AG04449 (cell line): ENCODE data around the gene GPR65.

Experiments used
- CTCF ChIA-PET: fragments of 350-600 bp; formaldehyde crosslinking; extraction: SDS; loops from one replicate; lab custom pipeline; 2021; ENCODE audit warnings: antibody characterized with exemption; lab: Yijun Ruan, JAX
- POLR2A ChIA-PET: fragments of 400-600, 350-600 bp; formaldehyde crosslinking; extraction: SDS; loops from one replicate; lab custom pipeline; 2020; ENCODE audit warnings: antibody characterized with exemption, inconsistent platforms; lab: Yijun Ruan, JAX
- DNase-seq: peaks from one replicate; pipeline ENCODE4 v3.0.0-alpha.2; 2010; ENCODE audit warnings: low read depth, low spot score
- H3K4me3 ChIP-seq: 2 replicates; pipeline ENCODE4 v1.5.1; 2011; ENCODE audit warnings: low read depth, mild to moderate bottlenecking, control low read depth, low read length
- CTCF ChIP-seq: IDR thresholded peaks from one replicate; pipeline ENCODE4 v1.5.1; 2011; ENCODE audit warnings: mild to moderate bottlenecking, moderate library complexity, low read length, control low read depth, inconsistent platforms; ENCODE audit not compliant: insufficient read depth; ENCODE audit errors: missing control alignments

Gene GPR65

DNA sequence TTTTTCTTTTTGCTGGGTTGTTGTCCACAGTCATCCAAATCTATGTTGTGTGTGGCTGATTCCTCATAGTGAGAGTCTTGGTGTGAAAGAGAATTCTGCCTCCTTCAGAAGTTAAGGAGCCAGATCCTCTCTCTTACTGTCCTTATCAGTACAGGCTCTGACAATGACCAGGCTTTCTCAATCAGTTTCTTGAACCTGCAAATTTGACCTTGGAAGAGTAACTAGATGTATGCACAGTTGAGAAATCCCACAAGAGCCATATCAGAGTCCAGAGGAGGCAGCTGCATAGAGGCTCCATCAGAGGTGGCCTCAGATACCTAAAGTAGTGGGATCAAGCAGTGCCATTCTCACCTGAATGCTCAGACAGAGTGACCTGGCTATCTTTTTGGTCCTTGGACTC is 6.5 kb upstream of the GPR65 start:
- TF ChIP-seq CTCF: no peak
- no peak for DNase-seq
- no peak overlapping the region for H3K4me3 ChIP-seq
- POLR2A ChIA-PET: no interaction called here
- CTCF ChIA-PET: no interaction called here

DNA sequence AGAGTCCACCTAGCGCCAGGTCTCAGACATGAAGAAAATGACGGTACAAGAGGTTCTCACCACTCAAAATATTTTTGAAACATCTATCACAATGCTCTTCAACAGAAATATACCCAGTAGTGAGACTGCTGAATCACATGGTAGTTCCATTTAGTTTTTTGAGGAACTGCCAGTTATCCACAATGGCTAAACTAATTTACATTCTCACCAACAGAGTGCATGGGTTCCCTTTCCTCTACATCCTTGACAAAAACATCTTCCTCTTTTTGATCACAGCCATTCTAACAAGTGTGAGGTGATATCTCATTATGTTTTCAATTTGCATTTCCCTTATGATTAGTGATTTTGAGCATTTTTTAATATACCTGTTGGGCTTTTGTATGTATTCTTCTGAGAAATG is 5.7 kb upstream of the GPR65 start:
- H3K4me3 ChIP-seq: no peak overlapping the region
- no peak for TF ChIP-seq CTCF
- DNase-seq: no peak
- ChIA-PET POLR2A (no interaction called here), CTCF (no interaction called here)

DNA sequence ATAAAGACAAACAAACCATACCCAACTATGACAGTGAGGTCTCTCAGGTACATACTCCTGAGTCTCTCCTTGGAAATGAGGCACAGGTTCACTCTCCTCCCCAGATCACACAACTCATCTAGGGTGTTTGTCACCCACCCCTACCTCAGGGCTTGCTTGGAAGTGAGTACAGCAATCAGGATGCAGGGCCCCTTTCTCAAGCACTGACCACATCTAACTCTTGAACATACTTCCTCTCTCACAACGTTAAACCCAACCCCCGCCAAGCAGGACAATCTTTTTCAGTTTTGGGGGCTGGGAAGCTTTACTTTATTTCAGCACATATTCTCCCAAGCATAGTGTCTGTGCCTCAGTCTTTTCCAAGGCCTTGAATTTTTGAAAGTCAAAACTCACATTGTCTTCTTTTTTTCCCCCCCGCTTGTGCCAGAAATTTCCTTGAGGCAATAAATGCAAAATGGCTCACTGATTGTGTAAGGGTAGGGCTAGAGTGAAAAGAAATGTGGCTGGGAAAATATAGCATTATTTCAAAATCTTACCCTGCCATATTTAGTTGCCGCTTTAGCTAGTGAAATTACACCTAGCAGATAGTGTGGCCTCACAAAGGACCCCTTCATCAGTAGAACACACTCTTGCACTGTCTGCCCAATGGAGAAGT is 2.4 kb upstream of the GPR65 start:
- no peak for DNase-seq
- ChIA-PET CTCF (interaction anchor here (1.3 kb wide), 1 partner anchor 11 kb away, joined by 4 read pairs; no protein-coding TSS in a partner anchor), POLR2A (no interaction called here)
- H3K4me3 ChIP-seq: no peak overlapping the region
- no peak for TF ChIP-seq CTCF

DNA sequence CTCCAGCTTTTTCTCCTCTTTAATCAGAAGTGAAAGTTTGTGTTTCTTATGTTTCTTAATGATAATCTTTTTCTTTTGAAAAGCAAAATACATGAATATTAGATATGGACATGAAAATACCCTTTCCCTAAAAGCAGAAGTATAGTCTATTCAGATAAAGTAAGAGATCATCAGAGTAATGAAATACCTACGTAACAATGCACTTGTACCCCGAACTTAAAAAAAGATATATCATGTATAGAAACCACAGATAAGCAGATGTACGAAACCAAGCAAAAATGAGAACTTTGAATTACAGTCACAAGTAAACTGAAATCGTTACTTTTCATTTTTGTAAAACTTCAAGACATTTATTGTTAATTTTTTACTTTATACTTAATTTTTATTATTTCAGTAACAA is 1.5 kb upstream of the GPR65 start:
- POLR2A ChIA-PET: no interaction called here
- TF ChIP-seq CTCF: no peak
- CTCF ChIA-PET: no interaction called here
- no peak overlapping the region for H3K4me3 ChIP-seq
- DNase-seq: no peak

GRCh38 chr14:88004506-88005036 is 364 bp upstream of the GPR65 start:
- no peak overlapping the region for H3K4me3 ChIP-seq
- DNase-seq: no peak
- ChIA-PET POLR2A (no interaction called here), CTCF (interaction anchor here (1.0 to 1.6 kb wide), 3 partner anchors 10 to 59 kb away, joined by 3 to 6 read pairs (median 3); partner anchors contain the start of gene GALC)
- TF ChIP-seq CTCF: no peak

- H3K4me3 ChIP-seq: no peak overlapping the region
- TF ChIP-seq CTCF: no peak
- DNase-seq: no peak
- POLR2A ChIA-PET: no interaction called here
- CTCF ChIA-PET: interaction anchor here (1.0 to 1.3 kb wide), 3 partner anchors 8 to 61 kb away, joined by 3 read pairs; no protein-coding TSS in a partner anchor
These were observed 1.3 kb downstream of the GPR65 start for GRCh38 chr14:88005978-88006851.
